NCI-H524 (cell line): ENCODE measurements around the gene CCDC7.
"Not testable (repeated sequence)": the region's sequence is repeated elsewhere in the genome, so short reads cannot be mapped to it uniquely, and the experiment has no call there.

Experiments used
- DNase-seq, 2 experiments: peaks; one replicate each; lab custom pipeline; 2025; lab: John Stamatoyannopoulos, UW

CCDC7 gene

DNA sequence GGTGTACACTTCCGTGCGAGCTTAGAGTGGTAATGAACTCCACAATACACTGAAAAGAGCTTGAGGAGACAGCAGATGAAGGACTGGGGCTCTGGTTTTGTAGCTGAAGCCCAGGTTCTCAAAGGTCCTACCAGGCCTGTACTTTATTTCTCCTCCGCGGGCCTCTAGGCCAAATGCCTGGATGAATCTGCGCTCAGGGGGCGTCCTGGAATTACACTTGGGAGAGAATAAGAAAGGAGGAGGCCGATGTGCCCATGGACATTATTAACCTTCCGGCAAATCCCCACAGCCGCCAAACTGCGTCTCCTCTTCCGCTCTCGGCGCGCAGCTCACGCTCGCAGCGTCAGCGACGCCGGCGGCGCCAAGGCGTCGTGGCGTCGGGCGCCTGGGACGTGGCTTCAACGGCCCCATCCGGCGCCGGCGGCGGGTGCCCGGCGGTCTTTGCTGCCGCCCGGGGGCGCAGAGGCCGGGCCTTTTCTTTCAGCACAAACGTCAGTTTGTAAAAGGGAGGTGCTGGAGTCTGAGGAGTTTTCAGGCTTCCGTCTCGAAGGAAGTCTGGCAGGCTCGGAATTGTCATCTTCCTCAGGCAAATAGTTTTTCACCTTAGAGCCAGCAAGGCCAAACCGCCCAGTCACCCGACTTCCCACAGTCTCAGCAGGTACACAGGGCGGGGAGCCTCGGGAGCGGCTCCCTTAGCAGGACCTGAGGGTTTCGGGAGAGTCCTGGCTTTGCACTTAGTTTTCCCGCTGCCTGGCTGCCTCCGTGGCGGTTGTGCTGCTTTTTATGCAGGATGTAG is at the start of gene CCDC7:
Gene CCDC7, plus strand, starts transcription at position 401 of the 796 bp plus-strand sequence. CDS start 5,503 bp downstream, outside the sequence.
- peak; percentile 36 to 47 for DNase-seq

GRCh38 chr10:32397163-32397562 is 48.8 kb upstream of the CCDC7 start:
- DNase-seq = not testable (repeated sequence)

- not testable (repeated sequence) for DNase-seq
Observed at GRCh38 chr10:32399720-32400119, 46.2 kb upstream of the CCDC7 start.

GRCh38 chr10:32400961-32401360 is 45.0 kb upstream of the CCDC7 start:
- DNase-seq = no peak

- DNase-seq = no peak
Observed at GRCh38 chr10:32402499-32402898, 43.4 kb upstream of the CCDC7 start.

GRCh38 chr10:32403091-32403490 is 42.8 kb upstream of the CCDC7 start:
- DNase-seq = no peak

GRCh38 chr10:32408690-32409089 is 37.2 kb upstream of the CCDC7 start:
- DNase-seq = no peak

DNA sequence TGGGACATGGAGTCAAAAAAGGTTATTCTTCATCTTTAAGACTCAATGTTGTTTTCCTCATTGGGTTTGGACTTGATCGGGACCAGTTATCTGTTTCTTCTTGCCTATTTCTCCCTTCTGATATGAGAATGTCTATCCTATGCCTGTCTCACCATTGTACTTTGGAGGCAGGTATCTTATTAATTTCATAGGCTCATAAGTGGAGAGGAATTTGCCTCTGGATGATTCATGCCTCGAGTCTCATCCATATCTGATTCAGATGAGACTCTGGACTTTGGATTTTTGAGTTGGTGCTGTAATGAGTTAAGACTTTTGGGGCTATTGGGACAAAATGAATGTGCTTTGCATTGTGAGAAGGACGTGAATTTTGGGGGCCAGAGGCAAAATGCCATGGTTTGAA is 36.2 kb upstream of the CCDC7 start:
- no peak for DNase-seq

- no peak for DNase-seq
Observed at GRCh38 chr10:32410569-32410968, 35.4 kb upstream of the CCDC7 start.

DNA sequence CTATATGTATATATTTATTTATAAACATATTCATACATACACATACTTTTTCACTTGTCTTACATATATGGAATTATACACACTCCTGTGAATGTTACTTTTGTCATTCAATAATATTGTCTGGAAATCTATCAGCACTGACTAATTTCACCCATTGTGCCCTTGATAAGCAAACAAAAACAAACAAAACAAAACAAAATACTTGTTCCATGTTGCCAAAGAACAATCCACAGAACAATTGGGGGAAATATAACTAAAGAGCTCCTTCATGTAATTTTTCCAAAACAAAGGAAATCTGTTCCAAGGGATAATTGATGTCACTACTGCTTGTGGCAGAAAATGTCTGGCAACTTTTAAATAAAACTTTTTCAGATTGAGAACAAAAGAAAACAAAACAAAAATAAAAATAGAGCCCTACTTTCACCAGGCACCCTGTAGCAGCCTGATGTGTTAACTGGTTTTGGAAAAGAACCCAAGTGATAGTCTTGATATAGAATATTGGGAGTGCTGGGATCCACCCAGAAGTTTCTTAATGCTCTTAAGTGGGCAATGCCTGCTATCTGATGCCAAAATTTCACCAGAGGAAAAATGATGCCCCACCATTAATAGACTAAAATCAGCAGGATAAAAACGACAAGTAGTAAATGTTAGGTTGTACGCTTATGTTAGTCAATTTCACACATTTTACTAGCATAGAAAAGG is 34.0 kb upstream of the CCDC7 start:
- no peak for DNase-seq

- DNase-seq = no peak
Observed at GRCh38 chr10:32412499-32412853, 33.5 kb upstream of the CCDC7 start.

DNA sequence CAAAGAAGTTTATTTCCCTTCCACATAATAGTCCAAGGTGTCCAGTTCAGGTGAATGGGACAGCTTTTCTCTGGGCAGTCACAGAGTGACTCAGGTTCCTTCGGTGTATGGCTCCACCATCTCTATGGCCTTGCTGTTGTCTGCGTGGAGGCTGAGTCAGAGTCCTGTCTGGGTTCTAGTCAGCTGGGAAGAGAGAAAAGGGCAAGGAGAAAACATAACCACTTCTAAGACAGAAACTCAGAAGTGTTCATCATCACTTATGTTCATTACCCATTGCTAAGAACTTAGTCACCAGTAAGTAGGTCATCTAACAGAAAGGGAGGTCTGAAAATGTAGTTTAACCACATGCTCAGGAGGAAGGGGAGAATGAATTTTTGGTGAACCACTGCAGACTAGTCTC is 32.4 kb upstream of the CCDC7 start:
- no peak for DNase-seq

GRCh38 chr10:32415361-32415760 is 30.6 kb upstream of the CCDC7 start:
- no peak for DNase-seq

GRCh38 chr10:32417911-32418547 is 27.9 kb upstream of the CCDC7 start:
- DNase-seq = no peak

DNA sequence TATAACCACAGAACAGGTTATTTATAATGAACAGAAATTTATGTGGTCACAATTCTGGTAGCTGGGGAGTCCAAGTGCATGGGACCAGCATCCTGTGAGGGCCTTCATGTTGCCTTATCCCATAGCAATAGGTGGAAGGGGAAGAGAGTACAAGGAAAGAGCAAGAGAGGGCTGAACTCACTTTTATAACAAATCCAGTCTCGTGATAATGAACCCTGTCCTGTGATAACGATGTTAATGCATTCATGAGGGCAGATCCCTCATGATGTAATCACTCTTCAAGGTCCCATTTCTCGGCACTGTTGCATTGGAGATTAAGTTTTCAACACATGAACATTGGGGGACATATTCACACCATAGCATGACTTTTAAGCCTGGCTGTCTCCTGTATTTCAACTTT is 27.4 kb upstream of the CCDC7 start:
- no peak for DNase-seq

DNA sequence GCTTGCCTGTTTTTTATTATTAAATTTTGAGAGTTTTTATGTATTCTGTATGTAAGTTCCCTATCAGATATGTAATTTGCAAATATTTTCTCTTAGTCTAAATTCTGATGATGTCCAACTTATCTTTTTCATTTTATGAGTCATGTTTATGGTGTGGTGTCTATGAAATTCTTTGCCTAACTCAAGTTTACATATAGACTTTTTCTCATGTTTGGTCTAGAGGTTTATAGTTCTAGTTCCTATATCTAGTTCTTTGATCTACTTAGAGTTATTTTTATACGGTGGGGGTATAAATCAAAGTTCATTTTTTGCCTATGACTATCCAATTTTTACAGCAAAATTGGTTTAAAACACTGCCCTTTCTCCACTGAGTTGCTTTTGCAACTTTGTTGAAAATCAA is 26.3 kb upstream of the CCDC7 start:
- DNase-seq = no peak

DNA sequence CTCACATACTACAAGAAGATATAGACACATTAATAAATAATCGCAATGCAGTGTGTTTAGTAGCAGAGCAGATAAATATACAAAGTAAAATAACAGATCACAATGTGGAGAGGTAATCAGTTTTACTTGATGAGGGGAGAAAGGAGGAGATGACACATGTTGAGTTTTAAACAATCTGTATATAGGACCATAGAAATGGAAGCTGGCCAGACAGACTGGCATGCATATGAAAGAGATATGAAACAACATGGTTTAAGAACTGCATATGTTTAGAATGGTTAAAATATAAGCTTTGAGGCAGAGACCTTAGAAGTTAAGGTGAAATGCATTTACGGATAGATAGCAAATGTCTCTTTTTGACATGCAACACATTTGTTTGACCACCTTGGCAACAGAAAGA is 19.8 kb upstream of the CCDC7 start:
- no peak for DNase-seq

- DNase-seq = no peak
Observed at GRCh38 chr10:32433542-32433941, 12.4 kb upstream of the CCDC7 start.

DNA sequence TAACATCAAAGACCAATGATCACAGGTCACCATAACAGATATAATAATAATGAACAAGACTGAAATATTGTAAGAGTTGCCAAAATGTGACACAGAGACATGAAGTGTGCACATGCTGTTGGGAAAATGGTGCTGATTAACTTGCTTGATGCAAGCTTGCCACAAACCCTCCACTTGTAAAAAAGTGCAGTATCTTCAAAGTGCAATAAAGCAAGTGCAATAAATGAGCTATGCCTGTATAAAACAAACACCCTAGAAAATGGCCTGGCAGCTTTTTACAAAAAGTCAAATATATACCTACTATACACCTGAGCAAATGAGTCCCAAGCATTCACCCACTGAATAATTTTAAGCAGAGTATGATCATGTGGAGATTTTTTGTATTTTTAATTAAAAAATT is 9.7 kb upstream of the CCDC7 start:
- DNase-seq = no peak

GRCh38 chr10:32437334-32437733 is 8.6 kb upstream of the CCDC7 start:
- DNase-seq = no peak

- no peak for DNase-seq
Observed at GRCh38 chr10:32445036-32445435, 904 bp upstream of the CCDC7 start.

- DNase-seq = peak; percentile 0 to 13
Observed at GRCh38 chr10:32446536-32447406, 831 bp downstream of the CCDC7 start.
